Erythroblast (primary cell): ENCODE data around the gene KRTAP10-5.

Experiments
- GATA1 ChIP-seq: IDR thresholded peaks from 2 replicates; pipeline ENCODE4 v1.6.1; 2011; ENCODE audit warnings: low read depth, mild to moderate bottlenecking, control low read depth, low read length, moderate library complexity
- POLR2A ChIP-seq: IDR thresholded peaks from 2 replicates; pipeline ENCODE4 v1.6.1; 2011; ENCODE audit warnings: mild to moderate bottlenecking, low read length

- TF ChIP-seq POLR2A (no peak), GATA1 (no peak)
Observed at GRCh38 chr21:44585892-44586291, 5.5 kb upstream of the KRTAP10-5 start.
